Measurements from ENCODE around the gene ARHGEF40.

The ARHGEF40 gene

GRCh38 chr14:21060614-21061346 lies 9.3 kb upstream of the ARHGEF40 start:
- FAIRE-seq = no peak

GRCh38 chr14:21061347-21061668 lies 8.8 kb upstream of the ARHGEF40 start:
- no peak for FAIRE-seq

GRCh38 chr14:21063479-21063878 lies 6.6 kb upstream of the ARHGEF40 start:
- no peak for FAIRE-seq

- no peak for FAIRE-seq
Measured at GRCh38 chr14:21066882-21067502, 3.1 kb upstream of the ARHGEF40 start.

GRCh38 chr14:21068521-21069387 lies 1.4 kb upstream of the ARHGEF40 start:
- FAIRE-seq = no peak

- no peak for FAIRE-seq
Measured at GRCh38 chr14:21069388-21070082, 569 bp upstream of the ARHGEF40 start.

- no peak for FAIRE-seq
Measured at GRCh38 chr14:21070610-21071224, 613 bp downstream of the ARHGEF40 start.

GRCh38 chr14:21071225-21072030 lies 1.3 kb downstream of the ARHGEF40 start:
- FAIRE-seq = no peak

- FAIRE-seq = no peak
Measured at GRCh38 chr14:21072031-21072473, 1.9 kb downstream of the ARHGEF40 start.

GRCh38 chr14:21072781-21073339 lies 2.8 kb downstream of the ARHGEF40 start:
- no peak for FAIRE-seq

GRCh38 chr14:21073921-21074320 lies 3.8 kb downstream of the ARHGEF40 start:
- FAIRE-seq = no peak

- FAIRE-seq = no peak
Measured at GRCh38 chr14:21074398-21075272, 4.5 kb downstream of the ARHGEF40 start.

GRCh38 chr14:21075719-21076437 lies 5.8 kb downstream of the ARHGEF40 start:
- no peak for FAIRE-seq

- FAIRE-seq = no peak
Measured at GRCh38 chr14:21077672-21078071, 7.6 kb downstream of the ARHGEF40 start.

GRCh38 chr14:21078287-21078686 lies 8.2 kb downstream of the ARHGEF40 start:
- no peak for FAIRE-seq

- no peak for FAIRE-seq
Measured at GRCh38 chr14:21078726-21079125, 8.6 kb downstream of the ARHGEF40 start.

GRCh38 chr14:21081521-21082142 lies 11.5 kb downstream of the ARHGEF40 start:
- no peak for FAIRE-seq

- FAIRE-seq = no peak
Measured at GRCh38 chr14:21083565-21084325, 13.6 kb downstream of the ARHGEF40 start.

All from TTC549 (cell line).